ENCODE data around the gene CLCF1.
A peak's percentile ranks its signal among the peaks of the same experiment; 100 is the strongest.

The CLCF1 gene

GRCh38 chr11:67395555-67396258 lies 22.3 kb upstream of the CLCF1 start:
- DNase-seq, result no peak

GRCh38 chr11:67393990-67394389 lies 20.6 kb upstream of the CLCF1 start:
- no peak for DNase-seq

- DNase-seq, result no peak
Measured at GRCh38 chr11:67393437-67393836, 20.0 kb upstream of the CLCF1 start.

GRCh38 chr11:67392183-67392715 lies 18.9 kb upstream of the CLCF1 start:
- DNase-seq, result no peak

- DNase-seq, result peak; percentile 96
Measured at GRCh38 chr11:67391304-67392182, 18.1 kb upstream of the CLCF1 start, which contains the start of gene RAD9A. TSS of gene RAD9A (plus strand) at chr11:67391986. CDS start at chr11:67392045, 59 bp downstream.

GRCh38 chr11:67390947-67391303 lies 17.5 kb upstream of the CLCF1 start:
- DNase-seq, result no peak

- DNase-seq, result peak; percentile 74
Measured at GRCh38 chr11:67389477-67389876, 16.1 kb upstream of the CLCF1 start.

GRCh38 chr11:67387518-67387917 lies 14.1 kb upstream of the CLCF1 start:
- DNase-seq, result no peak

- DNase-seq, result no peak
Measured at GRCh38 chr11:67387069-67387468, 13.7 kb upstream of the CLCF1 start.

GRCh38 chr11:67384851-67385366 lies 11.5 kb upstream of the CLCF1 start:
- DNase-seq, result no peak

GRCh38 chr11:67382276-67383136 lies 9.1 kb upstream of the CLCF1 start:
- peak; percentile 90 for DNase-seq

GRCh38 chr11:67381244-67381972 lies 8.0 kb upstream of the CLCF1 start:
- no peak for DNase-seq

- DNase-seq, result no peak
Measured at GRCh38 chr11:67379061-67380058, 6.0 kb upstream of the CLCF1 start.

- no peak for DNase-seq
Measured at GRCh38 chr11:67378544-67378943, 5.1 kb upstream of the CLCF1 start.

GRCh38 chr11:67376873-67377808 lies 3.7 kb upstream of the CLCF1 start:
- DNase-seq, result no peak

- no peak for DNase-seq
Measured at GRCh38 chr11:67376063-67376820, 2.8 kb upstream of the CLCF1 start.

GRCh38 chr11:67375320-67376055 lies 2.1 kb upstream of the CLCF1 start:
- DNase-seq, result no peak

All from activated CD8-positive, alpha-beta memory T cell treated with anti-CD3 and anti-CD28 coated beads, Interleukin-2, amount 50 U/mL, for 48 hours (primary cell).